GM23338 (cell line): ENCODE measurements around the gene CNTNAP2. TPM values are rescaled to one million over a fixed set of nuclear protein-coding genes. Genes with fewer than 3 reads are reported as not detected.

ENCODE experiments used
- ATAC-seq: fragments of 200-7000 bp; cut with Tn5 transposase; 3 replicates; pipeline ENCODE4 v1.9.1; 2020
- DNase-seq: peaks from one replicate; pipeline ENCODE4 v3.0.0-alpha.2; 2015; ENCODE audit warnings: low spot score
- H2AFZ ChIP-seq: fragments of 200-600 bp; sonication (generic); 2 replicates; pipeline ENCODE4 v1.8.0; 2016; ENCODE audit warnings: antibody characterized with exemption, mild to moderate bottlenecking, moderate library complexity
- H3F3A ChIP-seq: fragments of 200-600 bp; sonication (generic); replicated peaks from 2 replicates; pipeline ENCODE4 v1.8.0; 2017; ENCODE audit warnings: antibody characterized with exemption, mixed run types, low read depth
- H3K27ac ChIP-seq: fragments of 200-600 bp; sonication (generic); 2 replicates; pipeline ENCODE4 v1.6.1; 2016; ENCODE audit warnings: low read depth
- H3K27me3 ChIP-seq: fragments of 200-600 bp; sonication (generic); 2 replicates; pipeline ENCODE4 v1.8.0; 2016; ENCODE audit warnings: mild to moderate bottlenecking, mixed run types, moderate library complexity; ENCODE audit not compliant: insufficient read depth
- H3K36me3 ChIP-seq: fragments of 200-600 bp; sonication (generic); 2 replicates; pipeline ENCODE4 v1.8.0; 2016; ENCODE audit warnings: mild to moderate bottlenecking; ENCODE audit not compliant: insufficient read depth
- H3K4me1 ChIP-seq: fragments of 200-600 bp; sonication (generic); 2 replicates; pipeline ENCODE4 v1.8.0; 2016; ENCODE audit warnings: mild to moderate bottlenecking, moderate library complexity; ENCODE audit not compliant: insufficient read depth
- H3K4me2 ChIP-seq: fragments of 200-600 bp; sonication (generic); 2 replicates; pipeline ENCODE4 v1.7.1; 2017; ENCODE audit warnings: mixed run types
- H3K4me3 ChIP-seq: fragments of 200-600 bp; sonication (generic); 2 replicates; pipeline ENCODE4 v1.6.1; 2016; ENCODE audit warnings: mixed run types
- H3K79me2 ChIP-seq: fragments of 200-600 bp; sonication (generic); replicated peaks from 2 replicates; pipeline ENCODE4 v1.8.0; 2017; ENCODE audit warnings: mild to moderate bottlenecking; ENCODE audit not compliant: insufficient read depth
- H3K9me2 ChIP-seq: fragments of 200-600 bp; sonication (generic); 2 replicates; pipeline ENCODE4 v1.8.0; 2017; ENCODE audit not compliant: insufficient read depth
- H4K20me1 ChIP-seq: fragments of 200-600 bp; sonication (generic); replicated peaks from 2 replicates; pipeline ENCODE4 v1.8.0; 2017; ENCODE audit warnings: mild to moderate bottlenecking; ENCODE audit not compliant: insufficient read depth
- H3K27ac Mint-ChIP-seq: 2 replicates; pipeline ENCODE4 v1.8.0; 2020; ENCODE audit warnings: inconsistent platforms, mild to moderate bottlenecking, moderate library complexity, mixed read lengths
- H3K27me3 Mint-ChIP-seq: 3 replicates; pipeline ENCODE4 v1.8.0; 2022; ENCODE audit warnings: low read depth, mild to moderate bottlenecking, moderate library complexity, mixed read lengths, inconsistent platforms; ENCODE audit not compliant: insufficient read depth, poor library complexity
- H3K36me3 Mint-ChIP-seq: 3 replicates; pipeline ENCODE4 v1.8.0; 2021; ENCODE audit warnings: low read depth, mild to moderate bottlenecking, inconsistent platforms, moderate library complexity, mixed read lengths
- H3K4me1 Mint-ChIP-seq: 3 replicates; pipeline ENCODE4 v1.8.0; 2020; ENCODE audit warnings: mild to moderate bottlenecking, inconsistent platforms, mixed read lengths
- H3K4me3 Mint-ChIP-seq: 3 replicates; pipeline ENCODE4 v1.8.0; 2021; ENCODE audit warnings: moderate library complexity, mild to moderate bottlenecking, inconsistent platforms, mixed read lengths
- H3K9me3 Mint-ChIP-seq: 3 replicates; pipeline ENCODE4 v1.8.0; 2020; ENCODE audit warnings: moderate library complexity, mild to moderate bottlenecking, inconsistent platforms, mixed read lengths
- CREB1 ChIP-seq: fragments of 250-450 bp; sonication (Bioruptor Pico); IDR thresholded peaks from 2 replicates; pipeline ENCODE4 v1.5.0; 2020; ENCODE audit warnings: low read depth, mild to moderate bottlenecking, moderate library complexity
- CTCF ChIP-seq, 2 experiments: fragments of 200-600 bp in 1 of 2; sonication (generic) in 1 of 2; conservative IDR thresholded peaks; 2 replicates each; pipeline versions ENCODE4 v1.5.1 to v1.6.1; 2016 to 2017; ENCODE audit warnings: antibody characterized with exemption in 2 of 2, low read depth in 2 of 2, mild to moderate bottlenecking in 2 of 2, moderate library complexity in 1 of 2
- ETS1 ChIP-seq: IDR thresholded peaks from 2 replicates; pipeline ENCODE4 v1.6.1; 2016; ENCODE audit warnings: antibody characterized with exemption
- EZH2 ChIP-seq: fragments of 200-600 bp; sonication (generic); IDR thresholded peaks from one replicate; pipeline ENCODE4 v1.8.0; 2017; ENCODE audit warnings: antibody characterized with exemption, mild to moderate bottlenecking, low read depth; ENCODE audit not compliant: unreplicated experiment
- EZH2phosphoT487 ChIP-seq: fragments of 200-600 bp; sonication (generic); IDR thresholded peaks from one replicate; pipeline ENCODE4 v1.8.1; 2018; ENCODE audit warnings: antibody characterized with exemption; ENCODE audit not compliant: unreplicated experiment
- JUNB ChIP-seq: IDR thresholded peaks from one replicate; pipeline ENCODE4 v1.6.1; 2016; ENCODE audit warnings: antibody characterized with exemption; ENCODE audit not compliant: unreplicated experiment
- NANOG ChIP-seq: IDR thresholded peaks from 2 replicates; pipeline ENCODE4 v1.6.1; 2016; ENCODE audit warnings: antibody characterized with exemption, borderline replicate concordance
- POLR2AphosphoS5 ChIP-seq: IDR thresholded peaks from 2 replicates; pipeline ENCODE4 v1.6.1; 2016; ENCODE audit warnings: antibody characterized with exemption, low read depth
- STAT1 ChIP-seq: IDR thresholded peaks from one replicate; pipeline ENCODE4 v1.6.1; 2016; ENCODE audit warnings: antibody characterized with exemption; ENCODE audit not compliant: unreplicated experiment
- ZNF114 ChIP-seq: fragments of 250-450 bp; sonication (Bioruptor Pico); IDR thresholded peaks from 2 replicates; pipeline ENCODE4 v1.5.0; 2020; ENCODE audit warnings: mild to moderate bottlenecking, moderate library complexity
- ZNF331 ChIP-seq: fragments of 250-450 bp; sonication (Bioruptor Pico); IDR thresholded peaks from 2 replicates; pipeline ENCODE4 v1.5.0; 2020; ENCODE audit warnings: low read depth, mild to moderate bottlenecking, moderate library complexity
- ZNF462 ChIP-seq: fragments of 250-450 bp; sonication (Bioruptor Pico); IDR thresholded peaks from 2 replicates; pipeline ENCODE4 v1.5.0; 2020; ENCODE audit warnings: mild to moderate bottlenecking, moderate library complexity
- polyA plus RNA-seq: library from polyadenylated mRNA; unstranded; fragments of >200 nt; fragmentation: Nextera tagmentation; extraction: Ambion mirVana; gene quantifications from 2 replicates; pipeline ENCODE4 v1.2.1, GENCODE V29; 2016
- total RNA-seq: library from RNA; depleted of rRNA; stranded (reverse); fragments of >200 nt; shearing (Covaris generic); gene quantifications from 2 replicates; pipeline ENCODE4 v1.2.3, GENCODE V29; 2014
- TF ChIP-seq, protein P1 (sequence below): IDR thresholded peaks from one replicate; pipeline ENCODE4 v1.6.1; 2018; ENCODE audit warnings: antibody characterized with exemption; ENCODE audit not compliant: unreplicated experiment

Gene CNTNAP2
- total and polyA plus RNA-seq, 2 experiments from 2014 or later, result 38.2 to 61.3 TPM

DNA sequence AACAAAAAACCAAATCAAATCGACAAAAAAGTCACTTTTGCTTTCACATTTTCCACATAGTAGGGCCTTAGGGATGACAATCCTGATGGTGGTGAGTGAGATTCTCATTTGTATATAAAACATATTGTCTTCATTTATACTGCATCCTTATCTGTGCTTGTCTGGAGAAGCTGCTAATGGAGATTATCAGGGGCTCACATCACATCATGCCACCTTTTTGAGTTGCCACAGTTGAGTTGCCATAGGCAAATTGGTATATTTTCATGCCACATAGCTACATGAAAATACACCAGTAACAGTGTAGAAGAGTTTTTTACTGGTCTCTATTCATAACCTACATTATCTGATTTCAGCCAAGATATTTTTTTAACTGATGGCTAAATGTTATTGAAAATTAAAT is 85.3 kb downstream of the CNTNAP2 start:
- no peak for DNase-seq

More for the DNA sequence above, 85.3 kb downstream of the CNTNAP2 start:
- Histone ChIP-seq H3K27ac (no peak overlapping the region), H3K4me1 (no peaks in the 10 kb centered on the region), H3K27me3 (no peaks in the 10 kb centered on the region), H3K9me2 (no peaks in the 10 kb centered on the region), H3K4me3 (no peak overlapping the region), H4K20me1 (no peaks in the 10 kb centered on the region), H3F3A (no peaks in the 10 kb centered on the region), H2AFZ (no peak overlapping the region), H3K4me2 (no peak overlapping the region), H3K79me2 (no peaks in the 10 kb centered on the region), H3K36me3 (no peaks in the 10 kb centered on the region)
- H3K4me1 Mint-ChIP-seq, result no peaks in the 10 kb centered on the region
- peaks cover 2% of the 10 kb centered on the region for H3K27me3 Mint-ChIP-seq
- H3K4me3 Mint-ChIP-seq, result no peak overlapping the region
- no peak for ATAC-seq
- H3K9me3 Mint-ChIP-seq, result peaks cover 6% of the 10 kb centered on the region; the same call in 1 of the 3 replicates
- TF ChIP-seq JUNB, result no peak
- TF ChIP-seq ETS1, result no peak
- TF ChIP-seq, protein P1, sequence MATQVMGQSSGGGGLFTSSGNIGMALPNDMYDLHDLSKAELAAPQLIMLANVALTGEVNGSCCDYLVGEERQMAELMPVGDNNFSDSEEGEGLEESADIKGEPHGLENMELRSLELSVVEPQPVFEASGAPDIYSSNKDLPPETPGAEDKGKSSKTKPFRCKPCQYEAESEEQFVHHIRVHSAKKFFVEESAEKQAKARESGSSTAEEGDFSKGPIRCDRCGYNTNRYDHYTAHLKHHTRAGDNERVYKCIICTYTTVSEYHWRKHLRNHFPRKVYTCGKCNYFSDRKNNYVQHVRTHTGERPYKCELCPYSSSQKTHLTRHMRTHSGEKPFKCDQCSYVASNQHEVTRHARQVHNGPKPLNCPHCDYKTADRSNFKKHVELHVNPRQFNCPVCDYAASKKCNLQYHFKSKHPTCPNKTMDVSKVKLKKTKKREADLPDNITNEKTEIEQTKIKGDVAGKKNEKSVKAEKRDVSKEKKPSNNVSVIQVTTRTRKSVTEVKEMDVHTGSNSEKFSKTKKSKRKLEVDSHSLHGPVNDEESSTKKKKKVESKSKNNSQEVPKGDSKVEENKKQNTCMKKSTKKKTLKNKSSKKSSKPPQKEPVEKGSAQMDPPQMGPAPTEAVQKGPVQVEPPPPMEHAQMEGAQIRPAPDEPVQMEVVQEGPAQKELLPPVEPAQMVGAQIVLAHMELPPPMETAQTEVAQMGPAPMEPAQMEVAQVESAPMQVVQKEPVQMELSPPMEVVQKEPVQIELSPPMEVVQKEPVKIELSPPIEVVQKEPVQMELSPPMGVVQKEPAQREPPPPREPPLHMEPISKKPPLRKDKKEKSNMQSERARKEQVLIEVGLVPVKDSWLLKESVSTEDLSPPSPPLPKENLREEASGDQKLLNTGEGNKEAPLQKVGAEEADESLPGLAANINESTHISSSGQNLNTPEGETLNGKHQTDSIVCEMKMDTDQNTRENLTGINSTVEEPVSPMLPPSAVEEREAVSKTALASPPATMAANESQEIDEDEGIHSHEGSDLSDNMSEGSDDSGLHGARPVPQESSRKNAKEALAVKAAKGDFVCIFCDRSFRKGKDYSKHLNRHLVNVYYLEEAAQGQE, result no peak
- TF ChIP-seq CTCF (conservative IDR thresholded peaks at IDR 0.05; ENCODE audit: low read depth in 2 of 2), result no peak
- TF ChIP-seq ZNF331, result no peak
- no peak for TF ChIP-seq POLR2AphosphoS5
- no peak for TF ChIP-seq NANOG
- no peak for TF ChIP-seq ZNF114 (CRISPR knock-in tag)
- TF ChIP-seq CREB1 (CRISPR knock-in tag), result no peak
- no peak for TF ChIP-seq ZNF462 (CRISPR knock-in tag)
- no peak for TF ChIP-seq STAT1
- TF ChIP-seq EZH2phosphoT487, result no peak
- no peak for TF ChIP-seq EZH2
- H3K36me3 Mint-ChIP-seq, result no peaks in the 10 kb centered on the region
- H3K27ac Mint-ChIP-seq, result no peak overlapping the region
